Activated CD8-positive, alpha-beta memory T cell treated with anti-CD3 and anti-CD28 coated beads for 1 hour (primary cell): ENCODE data around the gene SPDYE2B.
"Not testable (repeated sequence)": the region's sequence is repeated elsewhere in the genome, so short reads cannot be mapped to it uniquely, and the experiment has no call there.

Experiments used
- DNase-seq, 2 donors: peaks; one replicate each; pipeline ENCODE4 v3.0.0-alpha.2; 2020; ENCODE audit warnings: low read depth in 1 of 2; ENCODE audit errors: extremely low read depth in 1 of 2

The SPDYE2B gene

DNA sequence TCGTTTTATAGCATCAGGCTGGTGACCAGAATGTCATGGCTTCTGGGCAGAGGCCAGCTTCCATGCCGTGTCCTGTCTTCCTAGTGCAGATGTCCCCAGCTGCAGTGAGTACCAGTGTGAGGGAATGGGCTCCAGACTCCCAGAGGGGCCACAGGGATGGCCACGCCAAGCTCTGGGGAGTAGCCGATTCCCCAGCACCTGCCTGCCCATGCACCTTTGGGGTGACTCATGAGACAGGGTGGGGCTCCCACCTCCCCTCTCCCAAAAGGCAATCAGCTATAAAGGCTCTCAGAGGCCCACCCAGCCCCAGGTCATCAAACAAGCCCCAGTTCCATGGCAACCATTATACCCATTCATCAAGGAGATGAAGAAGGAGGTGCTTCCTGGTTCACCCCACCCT is at the start of gene SPDYE2B:
TSS of gene SPDYE2B (plus strand) at position 396 of the 400 bp plus-strand sequence. CDS start 2,030 bp downstream, outside the sequence.
- not testable (repeated sequence) for DNase-seq

DNA sequence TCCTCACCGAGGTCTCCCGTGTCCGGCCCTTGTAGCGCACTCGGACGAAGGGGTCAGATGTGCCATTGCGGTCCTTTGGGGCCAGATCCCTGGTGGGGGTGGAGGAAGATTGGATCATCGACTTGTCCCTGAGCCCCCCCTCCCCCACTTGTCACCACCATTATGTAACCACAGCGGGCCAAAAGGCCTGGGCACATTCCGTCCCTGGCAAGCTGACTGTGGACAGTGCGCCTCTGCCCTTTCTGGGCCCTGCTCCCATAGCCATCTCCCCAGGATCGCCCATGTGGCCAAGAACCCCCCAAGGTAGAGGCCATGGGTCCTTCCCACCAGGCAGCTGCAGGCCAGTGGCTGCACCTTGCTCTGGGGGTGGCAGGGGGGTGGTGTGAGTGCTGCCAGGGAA is 47.8 kb upstream of the SPDYE2B start:
- DNase-seq, result not testable (repeated sequence)

DNA sequence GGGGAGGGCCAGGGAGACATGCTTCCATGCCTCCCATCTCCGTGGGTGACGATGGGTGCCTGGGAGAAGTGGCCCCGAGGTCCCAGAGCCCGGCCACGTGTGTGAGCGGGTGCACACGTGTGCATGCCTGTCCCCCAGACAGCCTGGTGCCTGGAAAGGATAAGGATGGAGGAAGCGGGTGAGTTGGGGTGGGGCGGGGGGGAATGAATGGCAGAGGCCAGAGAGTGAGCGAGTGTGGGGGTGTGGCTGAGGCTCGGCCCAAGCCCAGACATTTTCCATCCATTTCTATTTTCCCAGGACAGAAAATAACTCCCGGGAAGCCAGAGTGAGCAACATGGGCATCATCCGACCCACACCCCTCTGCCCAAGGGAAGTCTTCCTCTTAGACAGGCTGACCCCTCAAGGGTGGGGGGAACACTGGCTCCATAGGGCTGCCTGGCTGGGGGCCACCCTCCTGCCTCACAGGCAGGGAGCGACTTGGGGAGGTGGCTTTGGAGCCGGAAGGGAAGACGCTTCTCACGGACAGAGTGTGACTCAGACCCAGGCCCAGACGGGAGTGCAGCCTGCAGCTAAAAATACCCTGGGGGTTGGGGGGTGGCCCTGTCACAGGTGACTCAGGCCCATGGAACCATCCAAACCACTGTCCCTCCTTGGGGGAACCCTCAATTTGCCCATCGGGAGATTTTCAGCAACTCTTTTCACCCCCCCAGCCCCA is 45.5 kb upstream of the SPDYE2B start:
- not testable (repeated sequence) for DNase-seq

DNA sequence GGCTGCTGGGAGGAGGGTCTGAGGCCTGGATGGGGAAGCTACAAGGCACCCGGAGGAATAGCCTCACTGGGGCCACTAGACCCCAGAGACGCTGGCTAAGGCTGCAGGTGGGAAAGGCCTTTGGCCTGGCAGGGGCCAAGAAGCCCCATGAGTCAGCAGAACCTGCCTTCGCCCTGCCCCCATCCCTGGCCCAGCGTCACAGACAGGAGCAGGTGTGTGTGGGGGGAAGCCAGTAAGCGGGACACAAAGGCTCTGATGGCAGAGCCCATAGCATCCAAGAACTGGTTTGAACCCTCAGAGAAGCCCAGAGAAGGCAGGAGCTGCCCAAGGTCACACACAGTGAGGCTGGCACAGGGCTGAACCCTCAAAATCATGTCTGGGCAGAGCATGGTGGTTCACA is 43.3 kb upstream of the SPDYE2B start:
- not testable (repeated sequence) for DNase-seq

GRCh38 chr7:102609734-102610133 is 40.4 kb upstream of the SPDYE2B start:
- DNase-seq, result not testable (repeated sequence)

- DNase-seq, result not testable (repeated sequence)
These were observed 39.7 kb upstream of the SPDYE2B start for GRCh38 chr7:102610441-102610840.

DNA sequence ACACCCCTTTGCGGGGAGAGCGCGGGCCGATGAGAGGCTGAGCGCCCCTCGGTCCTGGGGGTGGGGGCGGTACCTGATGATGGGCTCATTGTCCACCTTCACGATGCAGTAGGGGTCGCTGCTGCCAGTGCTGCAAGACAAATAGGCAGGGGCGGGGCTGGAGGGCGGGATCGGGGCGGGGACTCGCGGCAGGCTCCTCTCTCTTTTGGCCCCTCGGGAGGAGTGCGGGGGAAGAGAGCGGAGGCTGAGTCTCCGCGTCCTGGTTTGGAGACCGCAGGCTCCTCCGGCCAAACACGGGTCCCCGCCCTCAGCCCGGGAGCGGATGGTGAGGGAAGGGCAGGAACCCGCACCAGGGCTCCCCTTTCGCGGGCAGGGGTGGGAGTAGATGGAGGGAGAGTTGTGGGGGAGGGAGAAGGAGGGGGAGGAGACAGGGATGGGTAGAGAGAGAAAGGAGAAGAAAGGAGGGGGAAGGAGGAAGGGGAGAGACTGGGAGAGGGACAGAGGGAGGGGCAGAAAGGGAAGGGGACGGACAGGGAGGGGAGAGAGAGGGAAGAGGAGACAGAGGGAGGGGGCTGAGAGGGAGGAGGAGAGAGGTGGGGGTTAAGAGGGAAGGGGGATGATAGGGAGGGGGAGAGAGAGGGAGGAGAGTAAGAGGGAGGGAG is 39.0 kb upstream of the SPDYE2B start:
- DNase-seq, result not testable (repeated sequence)

DNA sequence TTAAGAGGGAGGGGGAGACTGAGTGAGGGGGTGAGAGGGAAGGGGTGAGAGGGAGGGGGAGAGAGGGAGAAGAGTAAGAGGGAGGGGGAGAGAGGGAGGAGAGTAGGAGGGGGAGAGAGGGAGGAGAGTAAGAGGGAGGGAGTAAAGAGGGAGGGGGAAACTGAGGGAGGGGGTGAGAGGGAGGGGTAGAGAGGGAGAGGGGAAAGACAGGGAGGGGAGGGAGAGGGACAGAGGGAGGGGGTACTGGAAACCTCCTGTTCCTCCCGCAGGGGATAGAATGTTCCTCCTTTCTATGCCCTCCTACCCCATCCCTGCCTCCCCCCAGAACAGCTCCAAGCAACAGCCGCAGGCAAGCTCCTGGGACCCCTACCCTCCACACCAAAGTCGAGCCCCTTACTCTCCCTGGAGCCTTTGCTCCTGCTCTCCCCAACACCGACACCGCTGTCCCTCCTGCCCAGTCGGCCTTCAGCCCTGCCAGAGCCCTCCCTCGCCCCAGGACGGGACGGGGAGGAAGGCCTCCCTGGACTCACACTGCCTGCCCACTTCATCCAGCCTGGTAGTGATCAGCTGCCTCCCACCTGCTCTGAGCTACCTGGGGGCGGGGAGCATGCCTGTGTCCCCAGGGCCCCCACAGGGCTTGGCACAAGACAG is 38.3 kb upstream of the SPDYE2B start:
- not testable (repeated sequence) for DNase-seq

- DNase-seq, result not testable (repeated sequence)
These were observed 36.4 kb upstream of the SPDYE2B start for GRCh38 chr7:102613575-102614345.

GRCh38 chr7:102614346-102614697 is 35.8 kb upstream of the SPDYE2B start:
- not testable (repeated sequence) for DNase-seq

GRCh38 chr7:102614873-102615272 is 35.2 kb upstream of the SPDYE2B start:
- not testable (repeated sequence) for DNase-seq

GRCh38 chr7:102615930-102616329 is 34.2 kb upstream of the SPDYE2B start:
- not testable (repeated sequence) for DNase-seq

DNA sequence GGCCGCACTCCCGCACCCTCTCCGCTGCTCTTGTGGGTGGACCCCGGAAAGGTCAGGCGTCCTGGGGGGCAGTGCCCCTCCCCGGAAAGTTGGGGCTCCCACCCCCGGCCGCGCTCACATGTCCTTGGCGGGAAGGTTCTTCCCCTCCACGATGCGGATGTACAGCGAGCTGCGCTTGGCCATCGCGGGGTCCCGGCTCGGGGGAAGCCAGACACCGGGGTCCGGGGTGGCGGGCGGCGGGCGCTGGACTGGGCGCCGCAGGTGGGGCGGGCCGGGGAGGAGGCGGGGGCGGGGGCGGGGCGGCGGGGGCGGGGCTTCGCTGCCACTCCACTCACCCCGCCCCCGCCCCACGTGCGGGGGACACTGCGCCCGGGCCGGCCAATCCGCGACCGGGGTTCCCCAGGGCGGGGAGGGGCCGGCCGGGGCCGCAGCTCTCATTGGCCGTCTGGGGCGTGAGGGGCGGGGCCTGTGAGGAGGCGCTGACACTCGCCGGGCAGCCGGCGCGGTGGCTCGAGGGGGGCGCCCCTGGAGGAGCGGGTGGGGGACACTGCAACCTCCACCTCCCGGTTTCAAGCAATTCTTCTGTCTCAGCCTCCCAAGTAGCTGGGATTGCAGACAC is 33.5 kb upstream of the SPDYE2B start, which contains the start of gene RASA4:
TSS of gene RASA4 (minus strand) at position 250 of the 619 bp plus-strand sequence. CDS start at position 183, 67 bp downstream.
- DNase-seq, result peak in 1 of 2 donors; percentile 18

DNA sequence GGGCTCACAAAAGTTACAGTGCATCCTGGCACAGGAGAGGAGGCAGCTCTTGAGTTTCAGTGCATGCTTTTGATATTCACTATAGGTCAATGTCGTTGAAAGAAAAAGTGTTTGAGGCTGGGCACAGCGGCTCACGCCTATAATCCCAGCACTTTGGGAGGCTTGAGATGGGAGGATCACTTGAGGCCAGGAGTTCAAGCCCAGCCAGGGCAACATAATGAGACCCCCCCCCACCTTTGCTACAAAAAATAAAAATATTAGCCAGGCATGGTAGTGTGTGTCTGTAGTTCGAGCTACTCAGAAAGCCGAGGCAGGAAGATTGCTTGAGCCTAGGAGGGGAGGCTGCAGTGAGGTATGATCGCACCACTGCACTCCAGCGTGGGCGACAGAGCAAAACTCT is 32.0 kb upstream of the SPDYE2B start:
- not testable (repeated sequence) for DNase-seq

- not testable (repeated sequence) for DNase-seq
These were observed 22.7 kb upstream of the SPDYE2B start for GRCh38 chr7:102627271-102627904.

GRCh38 chr7:102630622-102631021 is 19.5 kb upstream of the SPDYE2B start:
- DNase-seq, result not testable (repeated sequence)

DNA sequence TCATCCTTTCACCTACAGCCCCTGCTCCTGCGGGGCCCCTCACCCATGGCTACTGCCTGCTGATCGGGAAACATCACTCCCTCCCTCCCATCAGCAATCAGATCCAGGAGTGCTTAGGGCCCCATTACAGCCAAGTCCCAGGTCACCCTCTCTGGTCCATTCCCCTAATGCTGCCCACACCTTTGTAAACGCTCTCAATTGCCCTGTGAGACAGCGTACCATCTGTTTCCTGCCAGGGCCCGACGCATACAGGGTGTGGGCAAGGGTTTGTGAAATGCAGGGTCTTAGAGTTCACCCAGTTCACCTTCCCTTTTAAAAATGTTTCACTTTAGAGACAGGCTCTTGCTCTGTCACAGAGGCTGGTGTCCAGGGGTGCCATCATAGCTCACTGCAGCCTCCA is 15.8 kb upstream of the SPDYE2B start:
- not testable (repeated sequence) for DNase-seq

DNA sequence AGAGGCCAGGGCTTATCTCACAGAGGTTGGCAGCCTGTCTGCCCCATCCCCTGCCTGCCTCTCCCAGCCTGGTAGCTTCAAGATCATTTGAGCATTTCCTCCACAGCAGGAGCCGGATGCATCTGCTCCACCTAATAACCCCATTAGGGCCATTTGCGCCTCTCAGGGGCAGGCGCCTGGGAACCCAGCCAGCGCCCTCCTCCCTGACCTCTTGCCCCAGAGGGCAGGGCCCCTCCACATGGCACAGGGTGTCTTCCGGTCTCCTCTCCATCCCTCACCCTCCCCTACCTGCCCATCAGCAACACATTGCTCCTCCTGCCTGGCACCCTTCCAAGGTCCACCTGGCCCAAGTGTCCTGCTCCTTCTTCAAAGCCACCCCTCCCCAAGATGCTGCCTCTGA is 14.8 kb upstream of the SPDYE2B start:
- not testable (repeated sequence) for DNase-seq

- DNase-seq, result not testable (repeated sequence)
These were observed 13.2 kb upstream of the SPDYE2B start for GRCh38 chr7:102636956-102637355.

GRCh38 chr7:102638848-102639247 is 11.3 kb upstream of the SPDYE2B start:
- DNase-seq, result not testable (repeated sequence)
